Sigmoid colon (tissue), 7 donors: ENCODE measurements around the gene TBXAS1. TPM values are rescaled to one million over a fixed set of nuclear protein-coding genes. Genes with fewer than 3 reads are reported as not detected.

Source experiments
- DNase-seq: peaks from one replicate; pipeline ENCODE4 v3.0.0-alpha.2; 2019
- H3K27ac ChIP-seq, 4 donors: fragments of 200-600 bp; sonication (generic); one replicate each; pipeline ENCODE4 v1.5.1; 2016 to 2019; ENCODE audit warnings: mild to moderate bottlenecking in 1 of 4
- H3K27me3 ChIP-seq, 3 donors: fragments of 200-600 bp; sonication (generic); one replicate each; pipeline ENCODE4 v1.5.1; 2019; ENCODE audit warnings: mild to moderate bottlenecking in 1 of 3
- H3K36me3 ChIP-seq, 4 donors: fragments of 200-600 bp; sonication (generic); one replicate each; pipeline ENCODE4 v1.5.1; 2016 to 2019
- H3K4me1 ChIP-seq, 4 donors: fragments of 200-600 bp; sonication (generic); one replicate each; pipeline ENCODE4 v1.5.1; 2017 to 2019
- H3K4me3 ChIP-seq, 4 donors: fragments of 200-600 bp; sonication (generic); one replicate each; pipeline ENCODE4 v1.5.1; 2017 to 2019; ENCODE audit warnings: mild to moderate bottlenecking in 2 of 4, moderate library complexity in 1 of 4
- H3K9me3 ChIP-seq, 4 donors: fragments of 200-600 bp in 3 of 4; sonication (generic) in 3 of 4; one replicate each; pipeline versions ENCODE4 v1.5.1 to v1.6.1; 2013 to 2019
- CTCF ChIP-seq, 4 experiments: fragments of 450-650 bp in 3 of 4; fragments of 200-600 bp in 1 of 4; IDR thresholded peaks; one replicate each; pipeline ENCODE4 v1.5.1; 2016 to 2019; ENCODE audit warnings: antibody characterized with exemption in 4 of 4, mild to moderate bottlenecking in 3 of 4, moderate library complexity in 2 of 4
- EP300 ChIP-seq, 4 donors: sonication (generic); formaldehyde crosslinking; IDR thresholded peaks; one replicate each; pipeline ENCODE4 v1.6.1; 2017; ENCODE audit warnings: antibody characterized with exemption in 4 of 4
- POLR2A ChIP-seq, 2 donors: fragments of 450-650 bp; IDR thresholded peaks; one replicate each; pipeline ENCODE4 v1.6.1; 2016; ENCODE audit warnings: antibody characterized with exemption in 2 of 2, mild to moderate bottlenecking in 2 of 2, moderate library complexity in 2 of 2
- POLR2AphosphoS5 ChIP-seq, 4 donors: sonication (generic); formaldehyde crosslinking; IDR thresholded peaks; one replicate each; pipeline ENCODE4 v1.6.1; 2017; ENCODE audit warnings: antibody characterized with exemption in 4 of 4
- WGBS, 2 donors: extraction: QIAGEN DNeasy Blood & Tissue Kit; methylation state at CpG; one replicate each; pipeline ENCODE4 v1.1.7; 2013; 5-methylcytosine and 5-hydroxymethylcytosine counted together
- intact Hi-C: fragments of 100-400 bp; cut with DNase I; formaldehyde crosslinking; loops from one replicate; pipeline ENCODE4 v1.15.1; 2023
- polyA plus RNA-seq, 3 donors: library from polyadenylated mRNA; stranded (reverse); fragments of 200-250 nt; gene quantifications; one replicate each; pipeline ENCODE4 v1.2.3, GENCODE V29; 2013
- total RNA-seq, 4 donors: library from RNA; depleted of rRNA; stranded (reverse); fragments of >200 nt; gene quantifications; one replicate each; pipeline ENCODE4 v1.1.0, GENCODE V29; 2016
- donor health status: healthy with polysubstance abuse.
- donor health status: Bipolar disorder and iron deficiency.
- donor health status: healthy.

The TBXAS1 gene
- 10 to 100 TPM; 19.3 to 28.2 (median 21.5) TPM for total RNA-seq
- 10 to 100 TPM in 2 of 3 donors, 1 to 10 TPM in 1; 6.0 to 14.2 (median 13.4) TPM for polyA plus RNA-seq

DNA sequence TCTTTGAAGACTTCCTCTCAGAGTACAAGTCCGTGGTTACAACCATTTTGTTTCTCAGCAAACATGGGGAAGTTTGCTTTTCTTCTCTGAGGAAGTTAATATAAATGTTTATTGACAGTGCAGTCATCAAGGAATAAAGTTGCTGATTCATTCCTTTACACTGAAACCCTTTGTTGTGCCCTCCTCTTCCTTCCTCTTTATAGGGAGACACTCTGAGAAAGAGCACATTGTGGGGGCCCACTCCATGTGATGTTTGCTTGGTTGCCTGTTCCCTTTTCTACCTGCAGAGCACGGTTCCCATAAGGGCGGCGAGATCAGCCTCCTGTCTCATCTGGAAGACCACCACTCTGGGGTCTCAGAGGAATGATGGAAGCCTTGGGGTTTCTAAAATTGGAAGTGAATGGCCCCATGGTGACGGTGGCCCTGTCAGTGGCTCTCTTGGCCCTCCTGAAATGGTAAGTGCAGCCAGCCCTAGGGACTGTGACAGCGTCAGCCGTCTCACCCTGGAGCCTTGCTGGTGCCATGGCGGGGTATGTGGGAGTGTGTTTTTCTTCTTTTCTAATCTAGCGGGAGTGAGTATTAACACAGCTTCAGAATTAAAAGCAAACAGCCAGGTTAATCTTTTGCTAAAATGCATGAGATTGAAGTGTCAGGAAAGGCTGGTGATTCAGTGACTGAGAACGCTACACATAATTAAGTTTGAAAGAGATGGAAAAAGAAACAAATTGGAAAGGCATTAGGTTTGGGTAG, at the start of gene TBXAS1:
TBXAS1 (plus strand) TSS at position 240 of the 750 bp plus-strand sequence; CDS start at position 367, 127 bp downstream.
- WGBS, 2 donors: 16 to 33% methylated on average over 10 of the region's 10 CpGs
- peak within 1 kb of the TSS in 3 of 4 donors; percentile 3 to 35 (median 21) for H3K27ac ChIP-seq
- intact Hi-C loops: no loop called here

DNA sequence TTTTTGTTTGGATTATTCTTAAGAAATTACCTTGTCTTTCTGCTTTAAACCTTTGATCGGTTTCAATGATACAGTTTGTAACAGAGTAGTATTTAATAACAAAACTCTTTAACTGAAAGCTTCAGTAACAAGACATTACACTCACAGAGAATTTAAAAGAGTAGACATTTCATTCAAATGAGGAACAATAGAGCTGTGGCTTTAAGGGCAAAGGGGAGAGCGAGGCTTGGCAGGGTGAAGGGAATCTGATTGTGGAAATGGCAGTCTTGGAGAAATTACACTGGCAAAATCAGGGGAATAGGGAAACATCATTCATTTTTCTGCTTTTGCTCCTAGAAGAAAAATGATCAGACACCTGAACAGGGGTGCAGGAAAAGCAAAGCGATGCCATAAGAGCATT, 46.1 kb upstream of the TBXAS1 start:
- H3K27me3 ChIP-seq: peaks cover 0 to 4% (median 0%) of the 10 kb centered on the region in 3 donors
- intact Hi-C loops: no loop called here
- WGBS, 2 donors: 81 to 92% methylated on average over 3 of the region's 3 CpGs
- H3K4me1 ChIP-seq: peaks cover 0 to 10% (median 8%) of the 10 kb centered on the region in 4 donors
- H3K9me3 ChIP-seq: no peaks in the 10 kb centered on the region
- H3K4me3 ChIP-seq: no peak overlapping the region
- no peak for DNase-seq
- no peaks in the 10 kb centered on the region for H3K36me3 ChIP-seq
- no peak overlapping the region for H3K27ac ChIP-seq
- no peak for TF ChIP-seq EP300 (IDR thresholded peaks at IDR 0.05)
- no peak for TF ChIP-seq CTCF (IDR thresholded peaks at IDR 0.05)
- TF ChIP-seq POLR2A (IDR thresholded peaks at IDR 0.05): no peak
- TF ChIP-seq POLR2AphosphoS5 (IDR thresholded peaks at IDR 0.05): no peak

More for the DNA sequence above, at the start of gene TBXAS1:
- peak in 3 of 4 donors; percentile 29 to 36 (median 31) for TF ChIP-seq POLR2AphosphoS5 (IDR thresholded peaks at IDR 0.05)
- no peak for TF ChIP-seq POLR2A (IDR thresholded peaks at IDR 0.05)
- TF ChIP-seq CTCF (IDR thresholded peaks at IDR 0.05): no peak
- Histone ChIP-seq H3K4me1 (no peaks in the 10 kb centered on the region), H3K36me3 (no peaks in the 10 kb centered on the region), H3K27me3 (no peaks in the 10 kb centered on the region), H3K9me3 (no peaks in the 10 kb centered on the region), H3K4me3 (peak within 1 kb of the TSS in 2 of 4 donors; percentile 21 to 35)
- no peak for DNase-seq

DNA sequence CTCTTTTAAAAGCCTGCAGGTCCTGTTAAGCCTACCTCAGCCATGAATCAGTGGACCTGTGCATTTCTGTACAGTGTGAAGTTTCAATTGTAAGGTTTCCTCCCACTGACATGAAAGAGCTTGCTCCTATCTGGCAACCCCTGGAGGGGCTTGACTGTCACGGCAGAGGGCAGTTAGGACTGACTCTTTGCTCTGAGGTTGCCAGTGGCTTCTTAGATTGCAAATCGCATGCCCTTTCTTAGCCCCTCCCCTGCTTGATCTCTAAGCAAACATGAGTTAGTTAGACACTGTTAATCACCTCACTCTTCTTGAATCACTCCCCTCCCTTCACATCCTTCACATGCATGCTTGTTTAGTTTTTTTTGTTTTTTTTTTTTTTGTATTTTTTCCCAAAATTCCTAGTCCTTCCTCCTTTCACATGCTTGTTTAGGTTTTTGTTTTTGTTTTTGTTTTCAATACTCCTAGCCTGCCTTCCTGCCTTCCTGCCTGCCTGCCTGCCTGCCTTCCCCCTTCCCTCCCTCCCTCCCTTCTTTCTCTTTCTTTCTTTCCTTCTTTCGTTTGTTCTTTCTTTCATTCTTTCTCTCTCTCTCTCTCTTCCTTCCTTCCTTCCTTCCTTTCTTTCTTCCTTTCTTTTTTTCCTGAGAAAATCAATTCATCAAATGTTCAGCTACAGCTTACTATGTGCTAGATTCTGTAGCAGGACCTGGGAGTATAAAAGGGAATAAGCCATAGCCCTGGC, 45.2 kb upstream of the TBXAS1 start:
- 14 to 52% methylated on average over 3 of the region's 3 CpGs for WGBS, 2 donors
- H3K4me3 ChIP-seq: no peak overlapping the region
- intact Hi-C loops: no loop called here

DNA sequence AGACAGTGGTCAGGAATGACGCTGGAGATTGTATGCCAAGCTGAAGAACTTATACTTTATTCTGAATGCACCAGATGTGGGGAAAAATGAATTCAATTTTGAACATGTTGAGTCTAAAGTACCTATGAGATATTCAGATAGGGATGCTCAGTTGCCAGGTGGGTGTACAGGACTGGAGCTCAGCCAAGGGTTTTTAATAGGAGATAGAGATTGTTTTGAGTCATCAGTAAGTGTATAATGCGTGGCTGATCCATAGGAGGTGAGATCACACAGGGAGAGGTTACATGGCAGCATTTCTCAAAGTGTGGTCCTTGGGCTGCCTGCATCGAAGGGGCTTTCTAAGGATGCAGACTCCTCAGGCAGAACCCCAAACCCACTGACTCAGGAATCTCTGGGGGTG, 44.4 kb upstream of the TBXAS1 start:
- peaks cover 0 to 4% (median 0%) of the 10 kb centered on the region in 3 donors for H3K27me3 ChIP-seq
- no peak overlapping the region for H3K4me3 ChIP-seq
- TF ChIP-seq CTCF (IDR thresholded peaks at IDR 0.05) (no peak), POLR2A (IDR thresholded peaks at IDR 0.05) (no peak), POLR2AphosphoS5 (IDR thresholded peaks at IDR 0.05) (no peak), EP300 (IDR thresholded peaks at IDR 0.05) (no peak)
- DNase-seq: no peak
- H3K4me1 ChIP-seq: no peaks in the 10 kb centered on the region
- WGBS, 2 donors: 84 to 89% methylated on average over 3 of the region's 3 CpGs
- no peaks in the 10 kb centered on the region for H3K9me3 ChIP-seq
- H3K36me3 ChIP-seq: no peaks in the 10 kb centered on the region
- no peak overlapping the region for H3K27ac ChIP-seq
- intact Hi-C loops: no loop called here

More for the DNA sequence above, 45.2 kb upstream of the TBXAS1 start:
- Histone ChIP-seq H3K9me3 (no peaks in the 10 kb centered on the region), H3K27ac (no peak overlapping the region), H3K36me3 (no peaks in the 10 kb centered on the region), H3K27me3 (peaks cover 0 to 4% (median 0%) of the 10 kb centered on the region in 3 donors), H3K4me1 (peaks cover 0 to 6% (median 2%) of the 10 kb centered on the region in 4 donors)
- DNase-seq: no peak
- TF ChIP-seq POLR2A (IDR thresholded peaks at IDR 0.05) (no peak), EP300 (IDR thresholded peaks at IDR 0.05) (no peak), CTCF (IDR thresholded peaks at IDR 0.05) (no peak), POLR2AphosphoS5 (IDR thresholded peaks at IDR 0.05) (no peak)
